ENCODE measurements around the gene ARL5A.

Gene ARL5A

GRCh38 chr2:151765760-151766410 is 62.3 kb downstream of the ARL5A start:
- no peak for DNase-seq

DNA sequence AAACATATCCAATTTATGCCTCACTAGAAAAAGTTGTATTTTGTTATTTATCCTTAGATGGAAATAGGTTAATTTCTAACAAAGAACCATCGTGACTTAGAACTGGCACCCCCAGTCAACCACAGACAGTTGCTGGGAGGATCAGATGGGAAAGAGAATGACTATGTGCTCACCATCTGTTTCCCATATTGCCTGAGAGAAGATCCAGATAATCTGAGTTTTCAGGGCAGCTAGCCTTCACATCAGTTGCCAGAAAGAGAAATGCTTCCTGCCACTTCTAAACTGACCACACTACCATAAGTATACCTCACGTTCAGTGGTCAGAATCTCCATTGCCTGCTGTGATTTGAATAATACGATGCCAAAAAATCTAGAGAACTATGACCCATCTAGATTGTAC is 65.5 kb downstream of the ARL5A start:
- no peak for DNase-seq

DNA sequence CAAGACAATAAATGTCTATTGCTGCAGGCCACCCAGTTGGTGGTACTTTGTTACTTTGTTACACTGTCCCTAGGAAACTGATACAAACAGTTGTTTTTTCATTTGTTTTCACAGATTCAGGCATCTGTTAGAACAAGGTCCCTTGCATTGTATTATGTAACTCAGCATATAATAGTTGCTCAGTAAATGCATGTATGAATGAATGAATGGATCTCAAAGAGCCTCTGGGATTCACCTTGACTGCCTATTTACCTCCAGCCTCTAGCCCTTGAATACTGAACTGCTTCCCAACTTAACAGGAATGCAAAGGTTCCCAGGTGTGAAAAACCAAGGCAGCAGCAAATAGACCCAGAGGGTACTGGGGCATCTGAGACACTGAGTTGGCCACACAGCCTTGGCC is 66.5 kb downstream of the ARL5A start:
- no peak for DNase-seq

DNA sequence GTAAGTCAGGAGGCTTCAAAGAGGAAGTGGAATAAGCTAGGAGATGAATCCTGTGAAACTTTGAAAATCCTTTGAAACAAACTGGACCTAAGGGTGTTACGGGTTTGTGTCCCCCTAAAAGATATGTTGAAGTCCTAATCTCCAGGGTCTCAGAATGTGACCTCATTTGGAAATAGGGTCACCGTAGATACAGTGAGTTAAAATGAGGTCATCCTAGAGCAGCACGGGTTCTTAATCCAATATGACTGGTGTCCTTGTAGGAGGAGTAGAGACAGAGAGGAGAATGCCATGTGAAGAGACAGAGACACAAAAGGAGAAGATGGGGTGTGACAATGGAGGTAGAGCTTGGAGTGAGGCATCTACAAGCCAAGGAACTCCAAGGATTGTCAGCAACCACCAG is 67.0 kb downstream of the ARL5A start:
- DNase-seq, result no peak

DNA sequence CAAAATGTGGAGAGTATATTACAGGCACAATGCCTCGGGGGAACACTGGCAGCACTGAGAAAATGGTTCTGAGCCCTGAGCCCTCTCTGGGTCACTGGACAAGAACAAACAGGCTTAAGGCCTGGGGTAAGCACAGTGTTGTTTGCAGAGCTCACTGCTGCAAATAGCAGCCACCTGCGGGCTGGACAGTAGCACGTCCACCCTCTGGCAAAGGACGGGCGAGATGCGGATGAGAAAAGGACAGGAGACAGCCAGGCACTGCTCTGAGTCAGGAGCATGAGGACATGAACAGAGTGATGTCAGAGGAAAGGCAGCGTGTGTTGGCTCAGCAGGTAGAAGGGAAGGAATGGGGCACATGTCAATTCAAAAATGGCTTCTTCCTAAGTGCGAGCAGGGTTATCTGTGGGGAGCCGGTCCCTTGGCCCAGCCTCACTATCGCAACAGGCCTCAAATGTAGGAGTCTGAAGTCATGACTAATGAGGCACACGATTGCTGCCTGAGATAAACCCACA is 68.0 kb downstream of the ARL5A start:
- DNase-seq, result no peak

GRCh38 chr2:151758744-151759143 is 69.5 kb downstream of the ARL5A start:
- no peak for DNase-seq

DNA sequence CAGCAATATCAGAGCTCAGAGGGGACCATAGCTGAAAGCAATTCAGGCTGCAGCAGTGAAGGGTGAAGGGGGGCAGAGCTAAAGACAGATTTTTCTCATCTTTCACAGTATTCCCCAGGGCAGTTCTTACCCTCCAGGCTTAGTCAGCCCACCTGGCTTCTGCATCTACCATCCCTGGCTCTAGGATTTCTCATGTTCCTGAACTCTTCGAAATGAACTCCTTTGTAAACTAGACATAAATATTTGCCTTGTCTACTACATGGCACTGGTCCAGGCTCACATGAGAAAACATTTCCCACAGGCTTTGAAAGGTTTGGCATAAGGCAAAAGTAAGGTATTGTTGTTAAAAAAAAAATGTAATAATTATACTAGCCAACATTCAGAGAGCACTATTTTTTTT is 70.4 kb downstream of the ARL5A start:
- peak; percentile 21 for DNase-seq

GRCh38 chr2:151756820-151757219 is 71.4 kb downstream of the ARL5A start:
- no peak for DNase-seq

DNA sequence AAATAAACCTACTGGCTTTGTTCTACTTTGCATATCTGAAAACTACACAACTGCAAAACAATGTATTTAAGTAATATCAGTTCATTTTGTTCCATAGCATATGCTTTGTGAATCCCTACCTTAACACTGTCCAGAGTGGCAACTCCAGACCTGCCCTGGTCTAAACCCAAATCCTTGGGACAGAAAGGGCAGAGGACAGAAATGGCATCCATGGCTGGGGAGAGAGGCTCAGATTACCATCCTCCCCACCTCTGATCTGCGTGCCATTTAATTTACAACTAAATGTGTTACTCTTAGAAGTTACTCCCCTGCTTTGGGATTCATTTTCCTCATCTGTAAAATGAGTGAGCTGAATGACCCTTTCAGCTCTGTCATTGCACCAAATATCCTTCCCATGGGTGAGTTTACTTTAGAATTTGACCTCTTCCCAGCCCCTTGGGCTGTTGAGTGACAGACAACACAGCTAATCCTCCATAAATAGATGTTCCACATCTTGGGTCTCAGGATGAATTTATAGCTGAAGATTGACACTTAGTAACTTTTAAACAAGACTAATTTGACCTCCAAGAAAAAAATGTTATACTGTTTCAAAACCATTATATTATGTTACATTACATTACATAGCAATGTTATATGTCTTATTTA is 73.8 kb downstream of the ARL5A start:
- no peak for DNase-seq

GRCh38 chr2:151753540-151753939 is 74.7 kb downstream of the ARL5A start:
- DNase-seq, result no peak

Data from COR-L47 (cell line).